ENCODE data around the gene CXCL10. TPM values are rescaled to one million over a fixed set of nuclear protein-coding genes. Genes with fewer than 3 reads are reported as not detected.

CXCL10 gene
- total RNA-seq, 1 donor from 2014 or later = not detected

DNA sequence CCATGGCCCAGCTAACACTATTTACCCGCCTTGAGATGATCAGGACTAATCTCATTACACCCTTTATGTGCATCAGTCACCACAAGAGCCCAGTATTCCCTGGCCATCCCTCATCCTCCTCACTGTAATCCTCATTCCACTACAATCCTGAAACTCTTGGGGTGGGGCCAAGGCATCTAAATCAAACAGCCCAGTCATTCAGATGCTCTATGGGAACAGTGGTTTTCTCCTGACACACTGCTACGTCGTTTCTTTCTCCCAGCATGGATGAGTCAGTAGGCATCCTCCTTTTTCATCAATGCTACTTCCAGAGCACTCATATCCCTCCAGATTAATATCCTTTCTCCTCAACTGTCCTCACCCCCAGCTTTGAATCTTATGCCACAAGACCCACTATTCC, 38.2 kb downstream of the CXCL10 start:
- Histone ChIP-seq H3K27ac (no peak overlapping the region), H3K9me3 (no peaks in the 10 kb centered on the region), H3K27me3 (no peaks in the 10 kb centered on the region), H3K4me1 (peaks cover 0 to 5% of the 10 kb centered on the region in 2 donors), H3K4me3 (no peak overlapping the region), H3K36me3 (peaks cover 4 to 25% of the 10 kb centered on the region in 2 donors)
- no peak for TF ChIP-seq CTCF (IDR thresholded peaks at IDR 0.05)
- no peak for DNase-seq (ENCODE audit: low spot score in 2 of 2)
- intact Hi-C loops (cut with DNase I) = no loop called here

- H3K36me3 ChIP-seq = peaks cover 30 to 68% of the 10 kb centered on the region in 2 donors
- TF ChIP-seq CTCF (IDR thresholded peaks at IDR 0.05) = no peak
These were observed 42.7 kb downstream of the CXCL10 start for GRCh38 chr4:75980576-75980975.

DNA sequence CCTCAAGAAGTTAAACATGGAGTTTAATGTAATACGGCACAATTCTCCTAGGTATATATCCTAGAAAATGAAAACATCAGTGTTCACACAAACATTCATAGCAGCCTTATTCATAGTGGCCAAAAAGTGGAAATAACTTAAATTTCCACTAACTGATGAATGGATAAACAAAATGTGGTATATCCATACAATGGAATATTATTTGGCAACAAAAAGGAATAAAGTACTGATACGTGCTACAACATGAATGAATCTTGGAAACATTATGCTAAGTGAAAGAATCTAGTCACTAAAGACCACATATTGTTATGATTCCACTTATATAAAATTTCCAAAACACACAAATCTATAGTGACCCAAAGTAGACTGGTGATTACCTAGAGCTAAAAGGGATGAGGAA, 47.1 kb downstream of the CXCL10 start:
- peaks cover 68 to 95% of the 10 kb centered on the region in 2 donors for H3K36me3 ChIP-seq
- H3K9me3 ChIP-seq = no peaks in the 10 kb centered on the region

More at GRCh38 chr4:75980576-75980975, 42.7 kb downstream of the CXCL10 start:
- Histone ChIP-seq H3K27ac (no peak overlapping the region), H3K9me3 (no peaks in the 10 kb centered on the region), H3K4me3 (no peak overlapping the region), H3K27me3 (no peaks in the 10 kb centered on the region), H3K4me1 (no peaks in the 10 kb centered on the region)
- DNase-seq (ENCODE audit: low spot score in 2 of 2) = no peak
- intact Hi-C loops (cut with DNase I) = no loop called here

DNA sequence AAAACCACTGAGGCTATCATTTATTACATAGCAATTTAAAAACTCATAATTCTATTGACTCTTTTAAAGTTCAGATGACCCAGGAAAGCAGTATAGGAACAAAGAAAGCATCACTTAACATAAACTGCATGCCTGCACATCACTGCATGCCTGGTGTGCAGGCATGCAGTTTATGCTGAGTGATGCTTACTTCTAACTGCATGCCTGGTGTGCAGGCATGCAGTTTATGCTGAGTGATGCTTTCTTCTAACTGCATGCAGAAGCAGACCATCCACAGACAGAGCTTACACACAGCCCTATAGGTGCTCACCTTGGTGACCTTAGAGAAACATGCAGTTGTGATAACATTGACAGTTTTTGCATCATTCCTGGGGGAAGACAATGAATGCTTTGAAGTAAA, 49.5 kb downstream of the CXCL10 start:
- H3K36me3 ChIP-seq = peaks cover 81 to 96% of the 10 kb centered on the region in 2 donors
- H3K27ac ChIP-seq = no peak overlapping the region
- no peak for DNase-seq (ENCODE audit: low spot score in 2 of 2)
- TF ChIP-seq CTCF (IDR thresholded peaks at IDR 0.05) = no peak
- H3K4me1 ChIP-seq = no peaks in the 10 kb centered on the region
- intact Hi-C loops (cut with DNase I) = no loop called here
- H3K27me3 ChIP-seq = no peaks in the 10 kb centered on the region
- no peak overlapping the region for H3K4me3 ChIP-seq
- no peaks in the 10 kb centered on the region for H3K9me3 ChIP-seq

More for the DNA sequence above, 47.1 kb downstream of the CXCL10 start:
- Histone ChIP-seq H3K27ac (no peak overlapping the region), H3K4me1 (no peaks in the 10 kb centered on the region), H3K27me3 (no peaks in the 10 kb centered on the region), H3K4me3 (no peak overlapping the region)
- intact Hi-C loops (cut with DNase I) = no loop called here
- no peak for TF ChIP-seq CTCF (IDR thresholded peaks at IDR 0.05)
- no peak for DNase-seq (ENCODE audit: low spot score in 2 of 2)

Other genes with a start within 250 kb of the CXCL10 start
- not detected for gene PPEF2, start 121.0 kb downstream of the CXCL10 start, total RNA-seq
- gene NAAA, start 82.5 kb downstream of the CXCL10 start, total RNA-seq = 287 TPM
- 12.0 TPM for gene SDAD1, start 32.6 kb downstream of the CXCL10 start, total RNA-seq
- 0.21 TPM for gene CXCL9, start 16.0 kb downstream of the CXCL10 start, total RNA-seq
- gene CXCL11, start 12.6 kb upstream of the CXCL10 start, total RNA-seq = not detected
- not detected for gene ART3, start 51.2 kb upstream of the CXCL10 start, total RNA-seq
- gene NUP54, start 124.9 kb upstream of the CXCL10 start, total RNA-seq = 20.2 TPM
- 94.1 TPM for gene SCARB2, start 190.3 kb upstream of the CXCL10 start, total RNA-seq
- not detected for gene FAM47E, start 228.2 kb upstream of the CXCL10 start, total RNA-seq

All from ascending aorta (tissue), 2 donors.